Measurements from ENCODE around the gene GPR15.

Gene GPR15

GRCh38 chr3:98573181-98573728, 41.5 kb downstream of the GPR15 start:
- TF ChIP-seq, protein P1, sequence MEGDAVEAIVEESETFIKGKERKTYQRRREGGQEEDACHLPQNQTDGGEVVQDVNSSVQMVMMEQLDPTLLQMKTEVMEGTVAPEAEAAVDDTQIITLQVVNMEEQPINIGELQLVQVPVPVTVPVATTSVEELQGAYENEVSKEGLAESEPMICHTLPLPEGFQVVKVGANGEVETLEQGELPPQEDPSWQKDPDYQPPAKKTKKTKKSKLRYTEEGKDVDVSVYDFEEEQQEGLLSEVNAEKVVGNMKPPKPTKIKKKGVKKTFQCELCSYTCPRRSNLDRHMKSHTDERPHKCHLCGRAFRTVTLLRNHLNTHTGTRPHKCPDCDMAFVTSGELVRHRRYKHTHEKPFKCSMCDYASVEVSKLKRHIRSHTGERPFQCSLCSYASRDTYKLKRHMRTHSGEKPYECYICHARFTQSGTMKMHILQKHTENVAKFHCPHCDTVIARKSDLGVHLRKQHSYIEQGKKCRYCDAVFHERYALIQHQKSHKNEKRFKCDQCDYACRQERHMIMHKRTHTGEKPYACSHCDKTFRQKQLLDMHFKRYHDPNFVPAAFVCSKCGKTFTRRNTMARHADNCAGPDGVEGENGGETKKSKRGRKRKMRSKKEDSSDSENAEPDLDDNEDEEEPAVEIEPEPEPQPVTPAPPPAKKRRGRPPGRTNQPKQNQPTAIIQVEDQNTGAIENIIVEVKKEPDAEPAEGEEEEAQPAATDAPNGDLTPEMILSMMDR (IDR thresholded peaks at IDR 0.05), result peak; percentile 55
- no peak for TF ChIP-seq ZFX (IDR thresholded peaks at IDR 0.05; ENCODE audit: borderline replicate concordance)
- no peak overlapping the region for H3K27ac ChIP-seq

DNA sequence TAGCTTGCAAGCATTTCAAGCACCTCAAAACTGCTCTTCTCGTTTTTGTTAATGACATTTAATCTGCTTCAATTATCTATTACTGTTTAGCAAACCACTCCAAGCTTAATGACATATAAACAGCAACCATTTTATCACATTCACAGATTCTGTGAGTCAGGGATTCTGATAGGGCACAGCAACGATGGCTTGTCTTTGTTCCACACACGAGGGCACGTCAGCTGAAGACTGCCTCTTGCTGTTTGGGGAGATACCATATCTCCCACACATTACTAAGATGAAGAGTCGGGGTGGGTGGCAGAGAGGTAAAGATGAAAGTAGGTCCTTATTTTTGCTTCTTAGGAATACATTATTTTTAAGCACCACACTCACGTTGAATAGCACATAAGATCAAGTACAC, 42.4 kb downstream of the GPR15 start:
- TF ChIP-seq ZFX (IDR thresholded peaks at IDR 0.05; ENCODE audit: borderline replicate concordance), result no peak
- TF ChIP-seq, protein P1 (IDR thresholded peaks at IDR 0.05), result no peak
- no peak overlapping the region for H3K27ac ChIP-seq

GRCh38 chr3:98577178-98577895, 45.6 kb downstream of the GPR15 start:
- no peak for TF ChIP-seq ZFX (IDR thresholded peaks at IDR 0.05; ENCODE audit: borderline replicate concordance)
- TF ChIP-seq, protein P1 (IDR thresholded peaks at IDR 0.05), result no peak
- H3K27ac ChIP-seq, result no peak overlapping the region

- H3K27ac ChIP-seq, result no peak overlapping the region
- TF ChIP-seq, protein P1 (IDR thresholded peaks at IDR 0.05), result no peak
- no peak for TF ChIP-seq ZFX (IDR thresholded peaks at IDR 0.05; ENCODE audit: borderline replicate concordance)
Measured at GRCh38 chr3:98580401-98581386, 48.9 kb downstream of the GPR15 start.

GRCh38 chr3:98581474-98581873, 49.7 kb downstream of the GPR15 start:
- H3K27ac ChIP-seq, result no peak overlapping the region
- TF ChIP-seq, protein P1 (IDR thresholded peaks at IDR 0.05), result no peak
- TF ChIP-seq ZFX (IDR thresholded peaks at IDR 0.05; ENCODE audit: borderline replicate concordance), result no peak

DNA sequence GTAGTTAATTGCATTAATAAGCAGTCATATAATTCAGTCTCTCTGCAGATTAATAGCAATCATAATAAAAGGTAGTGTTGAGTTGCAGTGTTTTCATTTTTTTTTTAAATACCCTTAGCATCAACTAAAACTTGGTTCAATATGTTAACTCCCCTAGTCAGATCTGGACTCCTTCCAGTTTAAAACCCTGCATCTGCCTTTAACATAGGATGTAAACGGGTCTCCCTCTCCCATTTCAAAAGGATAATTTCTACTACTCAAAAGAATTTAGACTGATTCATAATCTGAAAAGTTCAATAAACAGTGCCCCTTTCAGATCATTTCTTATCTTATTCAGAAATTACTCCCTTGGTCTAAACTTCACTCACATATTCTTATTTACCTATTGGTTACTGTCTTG, 50.3 kb downstream of the GPR15 start:
- no peak overlapping the region for H3K27ac ChIP-seq
- no peak for TF ChIP-seq ZFX (IDR thresholded peaks at IDR 0.05; ENCODE audit: borderline replicate concordance)
- TF ChIP-seq, protein P1 (IDR thresholded peaks at IDR 0.05), result no peak

Data from 22Rv1 (cell line).